Breast epithelium (tissue), 4 donors: Measurements from ENCODE around the gene NAV2. TPM values are rescaled to one million over a fixed set of nuclear protein-coding genes. Genes with fewer than 3 reads are reported as not detected.

Experiments
- DNase-seq, 2 donors: peaks; one replicate each; pipeline ENCODE4 v3.0.0-alpha.2; 2019; ENCODE audit warnings: low spot score in 2 of 2
- H3K27ac ChIP-seq, 2 donors: fragments of 200-600 bp; sonication (generic) in 1 of 2; one replicate each; pipeline ENCODE4 v1.5.1; 2016 to 2019; ENCODE audit warnings: mild to moderate bottlenecking in 1 of 2
- H3K27me3 ChIP-seq, 2 donors: fragments of 200-600 bp; sonication (generic) in 1 of 2; one replicate each; pipeline versions ENCODE4 v1.5.1 to v1.6.0; 2017 to 2019; ENCODE audit warnings: control low read depth in 1 of 2, mild to moderate bottlenecking in 1 of 2
- H3K36me3 ChIP-seq: fragments of 200-600 bp; one replicate; pipeline ENCODE4 v1.5.1; 2019
- H3K4me1 ChIP-seq, 2 donors: fragments of 200-600 bp; sonication (generic); one replicate each; pipeline ENCODE4 v1.5.1; 2016 to 2019; ENCODE audit warnings: control low read depth in 1 of 2
- H3K4me3 ChIP-seq, 3 donors: fragments of 200-600 bp; sonication (generic); 1 replicate in 2 of 3; 2 replicates in 1 of 3; pipeline ENCODE4 v1.5.1; 2016 to 2019; ENCODE audit warnings: mild to moderate bottlenecking in 3 of 3, moderate library complexity in 2 of 3
- H3K9me3 ChIP-seq, 2 donors: fragments of 200-600 bp; sonication (generic) in 1 of 2; one replicate each; pipeline ENCODE4 v1.5.1; 2016 to 2019; ENCODE audit warnings: control low read depth in 1 of 2
- CTCF ChIP-seq, 3 donors: fragments of 450-650 bp; IDR thresholded peaks; one replicate each; pipeline ENCODE4 v1.5.1; 2016 to 2017; ENCODE audit warnings: antibody characterized with exemption in 3 of 3, mild to moderate bottlenecking in 3 of 3, moderate library complexity in 3 of 3
- POLR2A ChIP-seq: fragments of 450-650 bp; IDR thresholded peaks from one replicate; pipeline ENCODE4 v1.6.1; 2016; ENCODE audit warnings: antibody characterized with exemption, mild to moderate bottlenecking, moderate library complexity
- POLR2AphosphoS5 ChIP-seq, 3 donors: sonication (generic); formaldehyde crosslinking; IDR thresholded peaks; one replicate each; pipeline ENCODE4 v1.6.1; 2017; ENCODE audit warnings: antibody characterized with exemption in 3 of 3
- intact Hi-C: fragments of 100-400 bp; cut with DNase I; formaldehyde crosslinking; loops from one replicate; pipeline ENCODE4 v1.15.1; 2023; ENCODE audit warnings: low total_unique reads
- total RNA-seq, 3 donors: library from RNA; depleted of rRNA; stranded (reverse); fragments of >200 nt; gene quantifications; one replicate each; pipeline ENCODE4 v1.1.0, GENCODE V29; 2016

Gene NAV2
- total RNA-seq, 3 donors from 2014 or later = 28.2 to 61.8 (median 31.4) TPM

DNA sequence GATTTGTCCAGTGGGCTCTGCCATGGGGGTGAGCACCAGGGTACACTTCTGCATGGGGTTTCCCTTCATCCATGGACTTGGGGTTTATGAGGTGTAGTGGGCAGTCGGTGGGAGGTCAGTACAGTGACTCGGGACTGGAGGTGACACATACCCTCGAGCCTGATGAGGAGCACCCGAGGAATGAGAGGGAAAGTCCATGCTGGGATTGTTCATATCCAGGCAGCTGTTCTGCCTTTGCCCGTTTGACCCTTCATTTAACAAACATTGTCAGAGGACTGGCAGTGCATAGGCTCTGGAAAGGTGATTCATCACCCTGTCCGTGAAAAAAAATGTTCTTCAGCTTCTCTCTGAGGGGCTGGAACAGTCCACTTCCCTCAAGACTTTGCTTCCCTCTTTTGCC, 2.7 kb downstream of the NAV2 start:
- no peak for DNase-seq
- H3K4me1 ChIP-seq = peaks cover 6 to 7% of the 10 kb centered on the region in 2 donors
- intact Hi-C loops = no loop called here

GRCh38 chr11:19718051-19718450, 5.4 kb downstream of the NAV2 start:
- no peaks in the 10 kb centered on the region for H3K9me3 ChIP-seq
- TF ChIP-seq POLR2A (no peak), CTCF (IDR thresholded peaks at IDR 0.05) (no peak), POLR2AphosphoS5 (IDR thresholded peaks at IDR 0.05) (no peak)
- H3K4me1 ChIP-seq = peaks cover 7 to 10% of the 10 kb centered on the region in 2 donors
- peaks cover 3 to 23% of the 10 kb centered on the region in 2 donors for H3K27me3 ChIP-seq
- intact Hi-C loops = no loop called here
- no peak for DNase-seq
- no peak overlapping the region for H3K4me3 ChIP-seq
- H3K27ac ChIP-seq = no peak overlapping the region
- H3K36me3 ChIP-seq = no peaks in the 10 kb centered on the region

More for the DNA sequence above, 2.7 kb downstream of the NAV2 start:
- no peaks in the 10 kb centered on the region for H3K9me3 ChIP-seq
- no peaks in the 10 kb centered on the region for H3K36me3 ChIP-seq
- peaks cover 3 to 23% of the 10 kb centered on the region in 2 donors for H3K27me3 ChIP-seq
- peak overlapping the region; percentile 67 to 87 (median 77) for H3K4me3 ChIP-seq
- TF ChIP-seq CTCF (IDR thresholded peaks at IDR 0.05) = no peak
- TF ChIP-seq POLR2AphosphoS5 (IDR thresholded peaks at IDR 0.05) = no peak
- peak overlapping the region; percentile 92 to 93 for H3K27ac ChIP-seq

GRCh38 chr11:19718951-19719350, 6.3 kb downstream of the NAV2 start:
- Histone ChIP-seq H3K4me1 (peaks cover 0 to 10% of the 10 kb centered on the region in 2 donors), H3K36me3 (no peaks in the 10 kb centered on the region), H3K27me3 (peaks cover 3 to 16% of the 10 kb centered on the region in 2 donors), H3K27ac (no peak overlapping the region), H3K4me3 (no peak overlapping the region), H3K9me3 (no peaks in the 10 kb centered on the region)
- intact Hi-C loops = no loop called here
- DNase-seq = no peak
- TF ChIP-seq POLR2A (no peak), POLR2AphosphoS5 (IDR thresholded peaks at IDR 0.05) (no peak), CTCF (IDR thresholded peaks at IDR 0.05) (no peak)

DNA sequence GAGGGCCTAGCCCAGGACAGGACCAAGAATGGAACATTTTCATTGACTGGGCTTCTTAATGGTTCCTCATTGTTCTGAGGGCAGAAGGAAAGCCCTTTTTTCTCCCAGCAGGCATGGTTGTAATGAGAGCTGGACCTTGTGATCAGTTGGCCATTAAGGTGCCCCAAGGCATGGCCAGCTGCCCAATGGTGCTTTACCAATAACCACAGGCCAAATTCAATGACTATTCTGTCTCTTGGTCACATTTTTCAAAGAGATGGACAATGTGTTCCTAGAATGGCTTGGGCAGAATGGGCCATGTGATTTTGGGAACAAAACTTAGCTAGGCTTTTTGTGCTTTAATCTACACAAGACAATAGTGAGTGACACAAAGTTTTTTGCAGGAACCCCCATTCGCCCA, 7.3 kb downstream of the NAV2 start:
- H3K4me3 ChIP-seq = no peak overlapping the region
- peak overlapping the region in 1 of 2 donors; percentile 27 for H3K27ac ChIP-seq
- intact Hi-C loops = no loop called here
- no peak for DNase-seq
- H3K4me1 ChIP-seq = peaks cover under 1 to 4% of the 10 kb centered on the region in 2 donors
- TF ChIP-seq CTCF (IDR thresholded peaks at IDR 0.05) (no peak), POLR2A (no peak), POLR2AphosphoS5 (IDR thresholded peaks at IDR 0.05) (no peak)
- no peaks in the 10 kb centered on the region for H3K9me3 ChIP-seq
- peaks cover 0 to 6% of the 10 kb centered on the region in 2 donors for H3K27me3 ChIP-seq
- no peaks in the 10 kb centered on the region for H3K36me3 ChIP-seq

GRCh38 chr11:19721176-19721575, 8.5 kb downstream of the NAV2 start:
- no peaks in the 10 kb centered on the region for H3K27me3 ChIP-seq
- no peaks in the 10 kb centered on the region for H3K9me3 ChIP-seq
- H3K4me3 ChIP-seq = no peak overlapping the region
- intact Hi-C loops = no loop called here
- H3K36me3 ChIP-seq = no peaks in the 10 kb centered on the region
- H3K4me1 ChIP-seq = peaks cover 4% of the 10 kb centered on the region in 2 donors
- no peak overlapping the region for H3K27ac ChIP-seq
- DNase-seq = no peak
- no peak for TF ChIP-seq POLR2AphosphoS5 (IDR thresholded peaks at IDR 0.05)

- Histone ChIP-seq H3K4me1 (peaks cover 4% of the 10 kb centered on the region in 2 donors), H3K9me3 (no peaks in the 10 kb centered on the region), H3K27ac (peak overlapping the region; percentile 82 to 86), H3K36me3 (no peaks in the 10 kb centered on the region), H3K4me3 (no peak overlapping the region), H3K27me3 (no peaks in the 10 kb centered on the region)
- intact Hi-C loops = no loop called here
- peak in 1 of 2 donors; percentile 62 for DNase-seq
- no peak for TF ChIP-seq POLR2AphosphoS5 (IDR thresholded peaks at IDR 0.05)
- no peak for TF ChIP-seq CTCF (IDR thresholded peaks at IDR 0.05)
- TF ChIP-seq POLR2A = no peak
Observed at GRCh38 chr11:19722702-19723101, 10.1 kb downstream of the NAV2 start.
